CD14-positive monocyte (primary cell): ENCODE data around the gene FANCB. TPM values are rescaled to one million over a fixed set of nuclear protein-coding genes. Genes with fewer than 3 reads are reported as not detected.

Experiments used
- DNase-seq, 3 donors: peaks; one replicate each; pipeline ENCODE4 v3.0.0-alpha.2; 2011 to 2022
- H2AFZ ChIP-seq: 2 replicates; pipeline ENCODE4 v1.6.0; 2012; ENCODE audit warnings: mild to moderate bottlenecking, low read depth, low read length, inconsistent platforms; ENCODE audit not compliant: insufficient read depth, poor library complexity, severe bottlenecking
- H3K27ac ChIP-seq, 2 donors: 1 replicate in 1 of 2; 2 replicates in 1 of 2; pipeline ENCODE4 v1.5.1; 2012 to 2013; ENCODE audit warnings: low read length in 2 of 2, control low read depth in 1 of 2, inconsistent platforms in 1 of 2, low read depth in 1 of 2, mild to moderate bottlenecking in 1 of 2
- H3K27me3 ChIP-seq, 2 donors: one replicate each; pipeline versions ENCODE4 v1.6.0 to v1.6.1; 2011 to 2013; ENCODE audit warnings: low read length in 2 of 2; ENCODE audit not compliant: control insufficient read depth in 2 of 2, insufficient read depth in 2 of 2
- H3K36me3 ChIP-seq, 2 donors: replicated peaks in 1 of 2; 1 replicate in 1 of 2; 2 replicates in 1 of 2; pipeline versions ENCODE4 v1.5.1 to v1.6.1; 2012 to 2013; ENCODE audit warnings: low read length in 2 of 2, control low read depth in 1 of 2, inconsistent platforms in 1 of 2, mild to moderate bottlenecking in 1 of 2; ENCODE audit not compliant: insufficient read depth in 2 of 2, control insufficient read depth in 1 of 2
- H3K4me1 ChIP-seq, 2 donors: 1 replicate in 1 of 2; 2 replicates in 1 of 2; pipeline versions ENCODE4 v1.5.1 to v1.6.1; 2012 to 2013; ENCODE audit warnings: low read length in 2 of 2, control low read depth in 1 of 2, inconsistent platforms in 1 of 2, mild to moderate bottlenecking in 1 of 2, moderate library complexity in 1 of 2; ENCODE audit not compliant: insufficient read depth in 2 of 2, control insufficient read depth in 1 of 2
- H3K4me2 ChIP-seq: replicated peaks from 2 replicates; pipeline ENCODE3; 2012; ENCODE audit warnings: low read length, moderate library complexity, mild to moderate bottlenecking; ENCODE audit not compliant: poor library complexity, severe bottlenecking; ENCODE audit errors: extremely low read depth
- H3K4me3 ChIP-seq, 3 experiments: fragments of 200-600 bp in 1 of 3; sonication (generic) in 1 of 3; replicated peaks in 1 of 3; 1 replicate in 2 of 3; 2 replicates in 1 of 3; pipeline ENCODE4 v1.5.1; 2011 to 2013; ENCODE audit warnings: low read length in 3 of 3, mild to moderate bottlenecking in 3 of 3, control low read depth in 2 of 3, low read depth in 2 of 3, inconsistent platforms in 1 of 3, moderate library complexity in 1 of 3
- H3K79me2 ChIP-seq: 2 replicates; pipeline ENCODE4 v1.6.0; 2012; ENCODE audit warnings: mild to moderate bottlenecking, control low read depth, inconsistent platforms, low read length, moderate library complexity; ENCODE audit not compliant: insufficient read depth
- H3K9ac ChIP-seq: 2 replicates; pipeline ENCODE4 v1.6.0; 2017; ENCODE audit warnings: low read length, mild to moderate bottlenecking; ENCODE audit not compliant: insufficient read depth, poor library complexity, severe bottlenecking
- H3K9me3 ChIP-seq, 2 donors: replicated peaks in 1 of 2; 1 replicate in 1 of 2; 2 replicates in 1 of 2; pipeline versions ENCODE4 v1.5.1 to v1.6.1; 2012 to 2013; ENCODE audit warnings: low read length in 2 of 2, control low read depth in 1 of 2; ENCODE audit not compliant: control insufficient read depth in 1 of 2, insufficient read depth in 1 of 2
- H4K20me1 ChIP-seq: 2 replicates; pipeline ENCODE4 v1.6.0; 2012; ENCODE audit warnings: mild to moderate bottlenecking, low read length, control low read depth, moderate library complexity; ENCODE audit not compliant: insufficient read depth
- H3K27ac Mint-ChIP-seq, 7 donors: one replicate each; pipeline ENCODE4 v1.8.0; 2020; ENCODE audit warnings: mild to moderate bottlenecking in 7 of 7, mixed read lengths in 7 of 7, moderate library complexity in 6 of 7, inconsistent platforms in 2 of 7
- H3K27me3 Mint-ChIP-seq, 3 donors: one replicate each; pipeline ENCODE4 v1.8.0; 2021 to 2022; ENCODE audit warnings: low read depth in 3 of 3, mild to moderate bottlenecking in 3 of 3, mixed read lengths in 3 of 3, moderate library complexity in 3 of 3, inconsistent platforms in 1 of 3
- H3K36me3 Mint-ChIP-seq, 2 donors: one replicate each; pipeline ENCODE4 v1.8.0; 2020; ENCODE audit warnings: mixed read lengths in 2 of 2, inconsistent platforms in 1 of 2, mild to moderate bottlenecking in 1 of 2
- H3K4me1 Mint-ChIP-seq: one replicate; pipeline ENCODE4 v1.8.0; 2020; ENCODE audit warnings: mild to moderate bottlenecking, mixed read lengths
- H3K4me3 Mint-ChIP-seq, 2 donors: one replicate each; pipeline ENCODE4 v1.8.0; 2020; ENCODE audit warnings: mild to moderate bottlenecking in 2 of 2, mixed read lengths in 2 of 2, moderate library complexity in 1 of 2
- H3K9me3 Mint-ChIP-seq, 7 donors: one replicate each; pipeline ENCODE4 v1.8.0; 2020 to 2022; ENCODE audit warnings: mixed read lengths in 7 of 7, mild to moderate bottlenecking in 6 of 7, moderate library complexity in 6 of 7, inconsistent platforms in 2 of 7
- CTCF ChIP-seq: fragments of 200-600 bp; IDR thresholded peaks from one replicate; pipeline ENCODE4 v1.8.0; 2022; ENCODE audit warnings: antibody characterized with exemption, mild to moderate bottlenecking
- WGBS: methylation state at CpG from one replicate; pipeline ENCODE4 v1.1.5; 2013; ENCODE audit warnings: missing lambda C conversion rate; ENCODE audit not compliant: insufficient coverage; 5-methylcytosine and 5-hydroxymethylcytosine counted together
- intact Hi-C, 2 donors: fragments of 100-400 bp; cut with micrococcal nuclease; formaldehyde crosslinking; loops; one replicate each; pipeline versions ENCODE4 v1.15.0 to v1.15.1; 2023
- polyA plus RNA-seq, 3 donors: library from polyadenylated mRNA; depleted of rRNA in 1 of 3; unstranded in 2 of 3; stranded (reverse) in 1 of 3; fragments of 300-500 nt in 2 of 3; fragments of >200 nt in 1 of 3; fragmentation: Illumina TruSeq in 2 of 3; gene quantifications; 1 replicate in 2 of 3; 2 replicates in 1 of 3; pipeline ENCODE4 v1.2.3, GENCODE V29; 2012 to 2021

Gene FANCB
- polyA plus RNA-seq, 3 donors, result 0.85 to 4.2 (median 2.6) TPM

DNA sequence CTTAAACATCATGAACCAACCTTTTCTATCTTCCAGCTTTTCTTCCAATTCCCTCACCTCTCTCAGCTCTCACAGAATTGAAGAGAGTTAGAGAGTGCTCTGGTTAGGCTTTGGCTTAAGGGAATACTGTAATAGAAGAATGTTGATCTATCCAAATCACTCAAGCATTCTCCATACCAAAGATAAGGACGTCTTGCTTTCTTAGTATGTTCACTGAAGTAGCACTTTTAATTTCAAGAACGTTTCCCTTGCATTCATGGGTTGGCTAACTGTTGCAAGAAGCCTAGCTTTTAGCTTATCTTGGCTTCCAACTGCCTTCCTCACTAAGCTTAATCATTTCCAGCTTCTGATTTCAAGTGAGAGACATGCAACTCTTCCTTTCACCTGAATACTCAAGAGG, 43.2 kb downstream of the FANCB start:
- no CpG with 5 or more reads among the region's 2 CpGs for WGBS
- no peak overlapping the region for H3K4me3 Mint-ChIP-seq

GRCh38 chrX:14826319-14826718, 46.5 kb downstream of the FANCB start:
- DNase-seq, result no peak
- H3K4me3 Mint-ChIP-seq, result no peak overlapping the region

More for the DNA sequence above, 43.2 kb downstream of the FANCB start:
- intact Hi-C loops, result no loop called here
- Histone ChIP-seq H3K9me3 (no peaks in the 10 kb centered on the region), H3K79me2 (no peaks in the 10 kb centered on the region), H3K36me3 (no peaks in the 10 kb centered on the region), H3K27me3 (no peaks in the 10 kb centered on the region), H3K4me3 (no peak overlapping the region), H2AFZ (no peak overlapping the region), H3K4me1 (no peaks in the 10 kb centered on the region), H4K20me1 (no peaks in the 10 kb centered on the region), H3K27ac (no peak overlapping the region), H3K4me2 (no peak overlapping the region), H3K9ac (no peak overlapping the region)
- Mint-ChIP-seq H3K4me1 (peaks cover 3% of the 10 kb centered on the region), H3K27ac (no peak overlapping the region), H3K36me3 (peaks cover 0 to 8% of the 10 kb centered on the region in 2 donors), H3K27me3 (peaks cover 0 to 6% (median 2%) of the 10 kb centered on the region in 3 donors), H3K9me3 (peaks cover 0 to 15% (median 5%) of the 10 kb centered on the region in 7 donors)
- TF ChIP-seq CTCF, result no peak
- DNase-seq, result no peak

More at GRCh38 chrX:14826319-14826718, 46.5 kb downstream of the FANCB start:
- H3K27ac ChIP-seq, result no peak overlapping the region
- no peak for TF ChIP-seq CTCF
- H3K9ac ChIP-seq, result no peak overlapping the region
- Mint-ChIP-seq H3K9me3 (peaks cover 0 to 17% (median 3%) of the 10 kb centered on the region in 7 donors), H3K27ac (no peak overlapping the region), H3K27me3 (peaks cover 0 to 5% (median 0%) of the 10 kb centered on the region in 3 donors), H3K36me3 (peaks cover 0 to 5% of the 10 kb centered on the region in 2 donors), H3K4me1 (peaks cover 9% of the 10 kb centered on the region)
- H3K9me3 ChIP-seq, result no peaks in the 10 kb centered on the region
- H3K4me2 ChIP-seq, result no peak overlapping the region
- no peak overlapping the region for H2AFZ ChIP-seq
- H3K36me3 ChIP-seq, result no peaks in the 10 kb centered on the region
- H4K20me1 ChIP-seq, result no peaks in the 10 kb centered on the region
- WGBS, result no CpG with 5 or more reads among the region's 3 CpGs
- intact Hi-C loops, result no loop called here
- H3K4me3 ChIP-seq, result no peak overlapping the region
- no peaks in the 10 kb centered on the region for H3K79me2 ChIP-seq
- H3K27me3 ChIP-seq, result no peaks in the 10 kb centered on the region
- H3K4me1 ChIP-seq, result peaks cover 0 to 2% of the 10 kb centered on the region in 2 donors
